ENCODE data around the gene PDE5A.

- TF ChIP-seq CTCF (IDR thresholded peaks at IDR 0.05; ENCODE audit: low read length), result no peak
- TF ChIP-seq EZH2 (optimal IDR thresholded peaks at IDR 0.05; ENCODE audit: low read depth, low read length), result no peak
These were observed 103.4 kb downstream of the PDE5A start for GRCh38 chr4:119525005-119525749.

All from MM.1S (cell line).